H1 (cell line): ENCODE results near the gene PRPS1. TPM values are rescaled to one million over a fixed set of nuclear protein-coding genes. Genes with fewer than 3 reads are reported as not detected.

Experiments used
- SIRT6 ChIP-seq: IDR thresholded peaks from one replicate; pipeline ENCODE4 v1.7.1; 2012; ENCODE audit warnings: low read length, inconsistent platforms
- SP4 ChIP-seq: IDR thresholded peaks from 2 replicates; pipeline ENCODE4 v1.6.1; 2012; ENCODE audit warnings: low read length, inconsistent platforms
- SUZ12 ChIP-seq: fragments of 200-600 bp; sonication (generic); IDR thresholded peaks from 2 replicates; pipeline ENCODE4 v1.6.1; 2012; ENCODE audit warnings: mild to moderate bottlenecking, inconsistent platforms, low read length, moderate library complexity, mixed read lengths
- polyA plus RNA-seq, 7 experiments: library from polyadenylated mRNA; depleted of rRNA in 3 of 7; stranded (reverse) in 5 of 7; unstranded in 2 of 7; fragments of >200 nt in 5 of 7; fragments of 200-250 nt in 2 of 7; gene quantifications; 1 replicate in 5 of 7; 2 replicates in 1 of 7; 4 replicates in 1 of 7; pipeline versions ENCODE4 v1.2.1 to v1.2.3, GENCODE V29; 2011 to 2013; ENCODE audit warnings: missing spikeins in 2 of 7, mixed read lengths in 2 of 7
- total RNA-seq: library from RNA; stranded (reverse); fragmentation: NEBNext Ultra II Directional; extraction: Animal tissue kit (Norgen Biotek cat#: 25700); gene quantifications from 2 replicates; pipeline ENCODE4 v1.2.1, GENCODE V29; 2021

Gene PRPS1
- total and polyA plus RNA-seq, 2 of the 8 experiments (the other 6 are each of a cell fraction or from before 2014, with no cell fraction given), result 90.1 to 110 TPM

- no peak for TF ChIP-seq SUZ12
- TF ChIP-seq SIRT6, result no peak
- TF ChIP-seq SP4, result no peak
These were observed 59.1 kb downstream of the PRPS1 start (continued) for GRCh38 chrX:107687445-107687844.
